Retinal pigment epithelial cell (primary cell): ENCODE results near the gene MSRB2.

Experiments
- DNase-seq: peaks from one replicate; pipeline ENCODE4 v3.0.0-alpha.2; 2010; ENCODE audit warnings: low read depth
- H3K4me3 ChIP-seq: 2 replicates; pipeline ENCODE4 v1.5.1; 2011; ENCODE audit warnings: mild to moderate bottlenecking, low read length, control low read depth, moderate library complexity
- CTCF ChIP-seq: conservative IDR thresholded peaks from 2 replicates; pipeline ENCODE4 v1.5.1; 2011; ENCODE audit warnings: low read depth, low read length, control low read depth, inconsistent platforms

MSRB2 gene

GRCh38 chr10:23100331-23101030 lies 5.1 kb downstream of the MSRB2 start:
- TF ChIP-seq CTCF, result no peak
- no peak overlapping the region for H3K4me3 ChIP-seq
- no peak for DNase-seq

GRCh38 chr10:23106331-23107072 lies 11.1 kb downstream of the MSRB2 start:
- H3K4me3 ChIP-seq, result no peak overlapping the region
- no peak for TF ChIP-seq CTCF
- no peak for DNase-seq

GRCh38 chr10:23110722-23111516 lies 15.5 kb downstream of the MSRB2 start:
- no peak for TF ChIP-seq CTCF
- no peak for DNase-seq
- H3K4me3 ChIP-seq, result no peak overlapping the region

- DNase-seq, result no peak
- no peak overlapping the region for H3K4me3 ChIP-seq
- TF ChIP-seq CTCF, result no peak
These were observed 16.3 kb downstream of the MSRB2 start for GRCh38 chr10:23111517-23112286.

- H3K4me3 ChIP-seq, result no peak overlapping the region
- TF ChIP-seq CTCF, result no peak
- DNase-seq, result no peak
These were observed 19.0 kb downstream of the MSRB2 start for GRCh38 chr10:23114228-23114850.

- no peak for TF ChIP-seq CTCF
- no peak overlapping the region for H3K4me3 ChIP-seq
- DNase-seq, result no peak
These were observed 21.3 kb downstream of the MSRB2 start for GRCh38 chr10:23116486-23117205.
